Left ventricle myocardium inferior (tissue), 1 donor: ENCODE data around the gene LYRM7. TPM values are rescaled to one million over a fixed set of nuclear protein-coding genes. Genes with fewer than 3 reads are reported as not detected.

Experiments
- DNase-seq: peaks from one replicate; pipeline ENCODE4 v3.0.0-alpha.2; 2020
- H3K27ac ChIP-seq: fragments of 200-600 bp; replicated peaks from 2 replicates; pipeline ENCODE4 v1.8.0; 2021
- H3K27me3 ChIP-seq: fragments of 200-600 bp; 2 replicates; pipeline ENCODE4 v1.8.0; 2021; ENCODE audit warnings: low read depth
- H3K36me3 ChIP-seq: fragments of 200-600 bp; 2 replicates; pipeline ENCODE4 v1.8.0; 2021
- H3K4me1 ChIP-seq: fragments of 200-600 bp; 2 replicates; pipeline ENCODE4 v1.8.0; 2021
- H3K4me3 ChIP-seq: fragments of 200-600 bp; 2 replicates; pipeline ENCODE4 v1.8.0; 2021; ENCODE audit warnings: mild to moderate bottlenecking, moderate library complexity
- H3K9me3 ChIP-seq: fragments of 200-600 bp; replicated peaks from 2 replicates; pipeline ENCODE4 v1.8.0; 2021
- intact Hi-C: fragments of 100-400 bp; cut with micrococcal nuclease; formaldehyde crosslinking; loops from one replicate; pipeline ENCODE4 v1.11.0; 2022
- total RNA-seq: library from RNA; stranded (reverse); fragmentation: NEBNext Ultra II Directional; extraction: Animal tissue kit (Norgen Biotek cat#: 25700); gene quantifications from one replicate; pipeline ENCODE4 v1.2.1, GENCODE V29; 2021
- TF ChIP-seq, protein P1 (sequence below): fragments of 200-600 bp; IDR thresholded peaks from 2 replicates; pipeline ENCODE4 v1.8.0; 2021; ENCODE audit warnings: antibody characterized with exemption, mild to moderate bottlenecking, borderline replicate concordance
- donor health status: DM: no; HTN: yes; CAD: no; lungs with severe emphysema.

LYRM7 gene
- total RNA-seq, 1 donor from 2014 or later = 33.0 TPM

DNA sequence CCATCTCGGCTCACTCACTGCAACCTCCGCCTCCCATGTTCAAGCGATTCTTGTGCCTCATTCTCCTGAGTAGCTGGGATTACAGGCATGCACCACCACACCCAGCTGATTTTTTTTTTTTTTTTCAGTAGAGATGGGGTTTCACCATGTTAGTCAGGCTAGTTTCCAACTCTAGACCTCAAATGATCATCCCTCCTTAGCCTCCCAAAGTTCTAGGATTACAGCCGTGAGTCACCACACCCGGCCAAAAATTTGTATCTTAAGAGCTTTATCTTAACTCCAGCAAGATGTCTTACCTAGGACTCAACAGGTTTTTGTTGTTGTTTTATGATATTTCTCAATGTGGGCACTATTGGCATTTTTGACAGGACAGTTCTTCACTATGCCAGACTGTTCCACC lies 27.9 kb downstream of the LYRM7 start:
- DNase-seq = no peak
- intact Hi-C loops = no loop called here
- Histone ChIP-seq H3K36me3 (peaks cover 23% of the 10 kb centered on the region), H3K9me3 (no peaks in the 10 kb centered on the region), H3K4me1 (no peaks in the 10 kb centered on the region), H3K4me3 (no peak overlapping the region), H3K27ac (no peak overlapping the region), H3K27me3 (no peaks in the 10 kb centered on the region)
- TF ChIP-seq, protein P1, sequence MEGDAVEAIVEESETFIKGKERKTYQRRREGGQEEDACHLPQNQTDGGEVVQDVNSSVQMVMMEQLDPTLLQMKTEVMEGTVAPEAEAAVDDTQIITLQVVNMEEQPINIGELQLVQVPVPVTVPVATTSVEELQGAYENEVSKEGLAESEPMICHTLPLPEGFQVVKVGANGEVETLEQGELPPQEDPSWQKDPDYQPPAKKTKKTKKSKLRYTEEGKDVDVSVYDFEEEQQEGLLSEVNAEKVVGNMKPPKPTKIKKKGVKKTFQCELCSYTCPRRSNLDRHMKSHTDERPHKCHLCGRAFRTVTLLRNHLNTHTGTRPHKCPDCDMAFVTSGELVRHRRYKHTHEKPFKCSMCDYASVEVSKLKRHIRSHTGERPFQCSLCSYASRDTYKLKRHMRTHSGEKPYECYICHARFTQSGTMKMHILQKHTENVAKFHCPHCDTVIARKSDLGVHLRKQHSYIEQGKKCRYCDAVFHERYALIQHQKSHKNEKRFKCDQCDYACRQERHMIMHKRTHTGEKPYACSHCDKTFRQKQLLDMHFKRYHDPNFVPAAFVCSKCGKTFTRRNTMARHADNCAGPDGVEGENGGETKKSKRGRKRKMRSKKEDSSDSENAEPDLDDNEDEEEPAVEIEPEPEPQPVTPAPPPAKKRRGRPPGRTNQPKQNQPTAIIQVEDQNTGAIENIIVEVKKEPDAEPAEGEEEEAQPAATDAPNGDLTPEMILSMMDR = no peak

DNA sequence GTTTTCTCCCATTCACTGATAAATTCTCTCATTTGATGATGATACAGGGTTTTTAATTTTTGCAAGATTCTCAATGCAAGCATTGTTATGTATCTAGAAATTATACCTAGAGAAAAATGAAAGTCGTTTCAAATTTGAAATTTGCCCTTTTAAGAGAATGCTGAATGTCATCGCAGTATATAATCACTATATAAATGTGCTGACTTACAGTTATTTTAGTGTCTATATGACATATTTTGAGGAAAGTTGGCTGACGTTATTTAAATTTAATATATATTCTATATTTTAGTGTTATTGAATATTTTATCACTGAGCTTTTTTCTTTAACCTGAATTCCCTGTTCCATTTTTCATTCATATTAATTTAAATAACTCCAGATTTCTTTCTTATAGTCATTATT lies 29.8 kb downstream of the LYRM7 start:
- peaks cover 23% of the 10 kb centered on the region for H3K36me3 ChIP-seq
- intact Hi-C loops = no loop called here
- no peak overlapping the region for H3K4me3 ChIP-seq
- no peaks in the 10 kb centered on the region for H3K9me3 ChIP-seq
- H3K27me3 ChIP-seq = no peaks in the 10 kb centered on the region
- H3K27ac ChIP-seq = no peak overlapping the region
- TF ChIP-seq, protein P1 = no peak
- no peaks in the 10 kb centered on the region for H3K4me1 ChIP-seq
- no peak for DNase-seq

DNA sequence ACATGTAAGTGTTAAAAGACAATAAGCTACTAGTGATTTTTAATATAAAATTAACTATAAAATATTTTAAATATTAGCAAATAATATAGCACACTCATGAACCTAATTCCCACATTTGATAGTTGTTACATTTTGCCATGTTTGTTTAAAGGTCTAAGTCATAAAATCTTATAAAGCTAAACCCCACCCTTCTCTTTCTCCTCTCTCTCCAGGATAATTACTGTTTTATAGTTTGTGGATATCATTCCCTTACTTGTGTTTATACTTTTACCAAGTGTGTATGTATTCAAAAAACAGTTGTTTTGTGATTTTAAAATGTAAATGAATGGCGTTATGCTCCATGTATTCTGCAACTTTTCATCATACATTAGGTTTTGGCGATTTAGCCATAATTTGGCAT lies 34.2 kb downstream of the LYRM7 start:
- TF ChIP-seq, protein P1 = no peak
- H3K36me3 ChIP-seq = peaks cover 19% of the 10 kb centered on the region
- no peaks in the 10 kb centered on the region for H3K9me3 ChIP-seq
- DNase-seq = no peak
- H3K4me3 ChIP-seq = no peak overlapping the region
- H3K4me1 ChIP-seq = no peaks in the 10 kb centered on the region
- H3K27ac ChIP-seq = no peak overlapping the region
- no peaks in the 10 kb centered on the region for H3K27me3 ChIP-seq
- intact Hi-C loops = no loop called here

DNA sequence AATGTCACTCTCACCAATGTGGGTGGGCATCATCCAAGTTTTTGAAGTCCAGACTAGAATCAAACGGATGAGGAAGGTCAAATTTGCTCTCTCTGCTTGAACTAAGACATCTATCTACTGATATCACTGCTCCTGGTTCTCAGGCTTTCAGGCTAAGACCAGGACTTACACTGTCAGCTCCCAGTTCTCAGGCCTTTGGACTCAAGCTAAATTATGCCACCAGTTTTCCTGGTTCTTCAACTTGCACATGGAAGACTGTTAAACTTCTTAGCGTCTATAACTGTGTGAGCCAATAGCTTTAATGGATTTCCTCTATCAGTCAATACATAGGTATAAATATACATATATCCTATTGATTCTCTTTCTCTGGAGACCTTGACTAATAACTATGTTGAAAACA lies 35.3 kb downstream of the LYRM7 start:
- H3K9me3 ChIP-seq = no peaks in the 10 kb centered on the region
- TF ChIP-seq, protein P1 = no peak
- no peak overlapping the region for H3K4me3 ChIP-seq
- DNase-seq = no peak
- no peaks in the 10 kb centered on the region for H3K4me1 ChIP-seq
- H3K27me3 ChIP-seq = no peaks in the 10 kb centered on the region
- H3K36me3 ChIP-seq = peaks cover 11% of the 10 kb centered on the region
- intact Hi-C loops = no loop called here
- H3K27ac ChIP-seq = no peak overlapping the region

DNA sequence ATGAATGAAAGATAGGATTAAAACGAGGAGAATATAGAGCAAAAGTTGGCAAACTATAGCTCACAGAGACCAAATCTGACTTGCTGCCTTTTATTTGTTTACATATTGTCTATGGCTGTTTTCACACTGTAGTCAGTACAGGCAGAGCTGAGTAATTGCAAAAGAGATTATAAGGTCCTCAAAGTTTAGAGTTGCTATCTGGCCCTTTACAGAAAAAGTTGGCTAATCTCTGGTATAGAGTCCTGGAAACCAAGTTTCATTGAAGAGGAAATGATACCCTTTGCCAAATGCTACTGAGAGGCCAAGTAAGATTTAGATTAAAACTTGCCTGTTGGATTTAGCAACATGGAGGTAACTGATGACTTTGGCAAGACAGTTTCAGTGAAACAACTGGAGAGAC lies 36.0 kb downstream of the LYRM7 start:
- TF ChIP-seq, protein P1 = no peak
- H3K36me3 ChIP-seq = peaks cover 9% of the 10 kb centered on the region
- no peak for DNase-seq
- H3K27me3 ChIP-seq = no peaks in the 10 kb centered on the region
- H3K27ac ChIP-seq = no peak overlapping the region
- H3K9me3 ChIP-seq = no peaks in the 10 kb centered on the region
- intact Hi-C loops = no loop called here
- no peaks in the 10 kb centered on the region for H3K4me1 ChIP-seq
- H3K4me3 ChIP-seq = no peak overlapping the region

DNA sequence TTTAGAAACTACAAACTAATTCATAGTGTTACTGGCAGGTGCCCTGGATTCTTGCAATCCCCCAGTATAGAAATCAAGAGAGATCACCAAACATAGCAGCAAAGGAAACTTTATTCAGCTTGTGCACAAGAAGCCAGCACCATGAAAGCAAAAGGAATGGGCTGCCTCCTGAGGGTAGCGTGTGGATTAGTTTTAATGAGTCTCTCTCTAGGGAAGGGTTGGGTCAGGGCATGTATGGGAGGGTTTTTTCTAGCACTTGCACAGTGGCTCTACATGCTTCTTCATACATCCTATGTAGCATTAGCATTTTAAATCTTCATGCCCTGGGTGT lies 38.4 kb downstream of the LYRM7 start:
- Histone ChIP-seq H3K36me3 (no peaks in the 10 kb centered on the region), H3K9me3 (no peaks in the 10 kb centered on the region), H3K27me3 (no peaks in the 10 kb centered on the region), H3K27ac (no peak overlapping the region), H3K4me1 (no peaks in the 10 kb centered on the region), H3K4me3 (no peak overlapping the region)
- TF ChIP-seq, protein P1 = no peak
- intact Hi-C loops = no loop called here
- DNase-seq = no peak
